DOHH2 (cell line): ENCODE results near the gene COL25A1.

Source experiments
- H3F3A ChIP-seq: fragments of 200-600 bp; sonication (generic), shearing (Covaris generic); 2 replicates; pipeline ENCODE4 v1.6.0; 2016; ENCODE audit warnings: antibody characterized with exemption, mild to moderate bottlenecking; ENCODE audit not compliant: control insufficient read depth, insufficient read depth
- H3K27ac ChIP-seq: fragments of 200-600 bp; sonication (generic); 2 replicates; pipeline ENCODE4 v1.5.1; 2014; ENCODE audit warnings: low read depth, mild to moderate bottlenecking, low read length, moderate library complexity
- H3K27me3 ChIP-seq: fragments of 200-600 bp; sonication (generic); 2 replicates; pipeline ENCODE4 v1.6.1; 2014; ENCODE audit warnings: mild to moderate bottlenecking, low read length, mixed read lengths; ENCODE audit not compliant: control insufficient read depth
- H3K36me3 ChIP-seq: fragments of 200-600 bp; sonication (generic); 2 replicates; pipeline ENCODE4 v1.6.1; 2014; ENCODE audit warnings: mild to moderate bottlenecking, low read length, moderate library complexity, mixed read lengths; ENCODE audit not compliant: control insufficient read depth
- H3K4me1 ChIP-seq: fragments of 200-600 bp; sonication (generic); 2 replicates; pipeline ENCODE4 v1.6.1; 2014; ENCODE audit warnings: mild to moderate bottlenecking, low read length, mixed read lengths; ENCODE audit not compliant: control insufficient read depth
- H3K4me2 ChIP-seq: fragments of 200-600 bp; sonication (generic); 2 replicates; pipeline ENCODE4 v1.6.0; 2014; ENCODE audit warnings: mild to moderate bottlenecking, low read length, moderate library complexity
- H3K4me3 ChIP-seq: fragments of 200-600 bp; sonication (generic); 2 replicates; pipeline ENCODE4 v1.5.1; 2014; ENCODE audit warnings: mild to moderate bottlenecking, low read length, mixed read lengths
- H3K79me2 ChIP-seq: fragments of 200-600 bp; sonication (generic); 2 replicates; pipeline ENCODE4 v1.6.1; 2014; ENCODE audit warnings: mild to moderate bottlenecking, low read length, mixed read lengths; ENCODE audit not compliant: control insufficient read depth
- H3K9me2 ChIP-seq: fragments of 200-600 bp; sonication (generic); replicated peaks from 2 replicates; pipeline ENCODE4 v1.6.1; 2014; ENCODE audit warnings: mild to moderate bottlenecking, low read length, mixed read lengths; ENCODE audit not compliant: control insufficient read depth
- H3K9me3 ChIP-seq: fragments of 200-600 bp; sonication (generic); 2 replicates; pipeline ENCODE4 v1.6.1; 2014; ENCODE audit warnings: antibody characterized with exemption, low read length, mixed read lengths; ENCODE audit not compliant: control insufficient read depth, insufficient read depth
- H4K20me1 ChIP-seq: fragments of 200-600 bp; sonication (generic); 2 replicates; pipeline ENCODE4 v1.6.0; 2014; ENCODE audit warnings: low read depth, mild to moderate bottlenecking, antibody characterized with exemption, low read length, moderate library complexity; ENCODE audit not compliant: control insufficient read depth, insufficient read depth
- CTCF ChIP-seq: fragments of 200-600 bp; sonication (generic); IDR thresholded peaks from one replicate; pipeline ENCODE4 v1.5.1; 2014; ENCODE audit warnings: antibody characterized with exemption, mild to moderate bottlenecking, low read depth, low read length; ENCODE audit not compliant: poor library complexity, severe bottlenecking
- EZH2phosphoT487 ChIP-seq: fragments of 200-600 bp; sonication (generic); IDR thresholded peaks from 2 replicates; pipeline ENCODE4 v1.6.1; 2017; ENCODE audit warnings: borderline replicate concordance, mild to moderate bottlenecking, antibody characterized with exemption, low read length, moderate library complexity, mixed read lengths

COL25A1 gene

GRCh38 chr4:108926781-108927180 lies 375.7 kb downstream of the COL25A1 start:
- Histone ChIP-seq H3K79me2 (no peaks in the 10 kb centered on the region), H3K9me3 (no peaks in the 10 kb centered on the region), H3K27me3 (peaks cover 5% of the 10 kb centered on the region; the same call in 1 of the 2 replicates), H3K36me3 (no peaks in the 10 kb centered on the region), H3K27ac (no peak overlapping the region), H3K4me1 (no peaks in the 10 kb centered on the region), H3K4me3 (no peak overlapping the region), H3K9me2 (no peaks in the 10 kb centered on the region), H3K4me2 (no peak overlapping the region), H3F3A (no peaks in the 10 kb centered on the region), H4K20me1 (no peaks in the 10 kb centered on the region)
- no peak for TF ChIP-seq CTCF
- no peak for TF ChIP-seq EZH2phosphoT487

GRCh38 chr4:108926061-108926460 lies 376.4 kb downstream of the COL25A1 start:
- Histone ChIP-seq H3K79me2 (no peaks in the 10 kb centered on the region), H3K4me2 (no peak overlapping the region), H3K9me3 (no peaks in the 10 kb centered on the region), H3F3A (no peaks in the 10 kb centered on the region), H3K4me1 (no peaks in the 10 kb centered on the region), H3K27ac (no peak overlapping the region), H3K27me3 (peaks cover 5% of the 10 kb centered on the region; the same call in 1 of the 2 replicates), H3K9me2 (no peaks in the 10 kb centered on the region), H3K4me3 (no peak overlapping the region), H4K20me1 (no peaks in the 10 kb centered on the region), H3K36me3 (no peaks in the 10 kb centered on the region)
- TF ChIP-seq CTCF (no peak), EZH2phosphoT487 (no peak)

- Histone ChIP-seq H3K27me3 (peaks cover 2% of the 10 kb centered on the region; the same call in 1 of the 2 replicates), H3F3A (no peaks in the 10 kb centered on the region), H3K27ac (no peak overlapping the region), H3K36me3 (no peaks in the 10 kb centered on the region), H3K9me3 (no peaks in the 10 kb centered on the region), H3K4me1 (no peaks in the 10 kb centered on the region), H3K9me2 (no peaks in the 10 kb centered on the region), H4K20me1 (no peaks in the 10 kb centered on the region), H3K4me3 (no peak overlapping the region), H3K4me2 (no peak overlapping the region), H3K79me2 (no peaks in the 10 kb centered on the region)
- TF ChIP-seq EZH2phosphoT487: no peak
- no peak for TF ChIP-seq CTCF
Measured at GRCh38 chr4:108922191-108922590, 380.3 kb downstream of the COL25A1 start.
